Choroid plexus epithelial cell (primary cell): ENCODE data around the gene HNRNPA3.
"Not testable (repeated sequence)": the region's sequence is repeated elsewhere in the genome, so short reads cannot be mapped to it uniquely, and the experiment has no call there.

Experiments used
- DNase-seq: peaks from one replicate; pipeline ENCODE4 v3.0.0-alpha.2; 2010; ENCODE audit warnings: low read depth
- H3K4me3 ChIP-seq: 2 replicates; pipeline ENCODE4 v1.5.1; 2011; ENCODE audit warnings: low read depth, mild to moderate bottlenecking, control low read depth, low read length, moderate library complexity
- TF ChIP-seq, protein P1 (sequence below): conservative IDR thresholded peaks from 2 replicates; pipeline ENCODE4 v1.5.1; 2011; ENCODE audit warnings: low read depth, mild to moderate bottlenecking, control low read depth, inconsistent platforms, low read length, moderate library complexity

The HNRNPA3 gene

GRCh38 chr2:177243476-177243875 is 30.9 kb downstream of the HNRNPA3 start:
- TF ChIP-seq, protein P1, sequence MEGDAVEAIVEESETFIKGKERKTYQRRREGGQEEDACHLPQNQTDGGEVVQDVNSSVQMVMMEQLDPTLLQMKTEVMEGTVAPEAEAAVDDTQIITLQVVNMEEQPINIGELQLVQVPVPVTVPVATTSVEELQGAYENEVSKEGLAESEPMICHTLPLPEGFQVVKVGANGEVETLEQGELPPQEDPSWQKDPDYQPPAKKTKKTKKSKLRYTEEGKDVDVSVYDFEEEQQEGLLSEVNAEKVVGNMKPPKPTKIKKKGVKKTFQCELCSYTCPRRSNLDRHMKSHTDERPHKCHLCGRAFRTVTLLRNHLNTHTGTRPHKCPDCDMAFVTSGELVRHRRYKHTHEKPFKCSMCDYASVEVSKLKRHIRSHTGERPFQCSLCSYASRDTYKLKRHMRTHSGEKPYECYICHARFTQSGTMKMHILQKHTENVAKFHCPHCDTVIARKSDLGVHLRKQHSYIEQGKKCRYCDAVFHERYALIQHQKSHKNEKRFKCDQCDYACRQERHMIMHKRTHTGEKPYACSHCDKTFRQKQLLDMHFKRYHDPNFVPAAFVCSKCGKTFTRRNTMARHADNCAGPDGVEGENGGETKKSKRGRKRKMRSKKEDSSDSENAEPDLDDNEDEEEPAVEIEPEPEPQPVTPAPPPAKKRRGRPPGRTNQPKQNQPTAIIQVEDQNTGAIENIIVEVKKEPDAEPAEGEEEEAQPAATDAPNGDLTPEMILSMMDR = no peak
- DNase-seq = no peak
- H3K4me3 ChIP-seq = no peak overlapping the region

- DNase-seq = no peak
- TF ChIP-seq, protein P1 = no peak
- H3K4me3 ChIP-seq = no peak overlapping the region
Observed at GRCh38 chr2:177244244-177244771, 31.7 kb downstream of the HNRNPA3 start.

- peak; percentile 63 for DNase-seq
- TF ChIP-seq, protein P1 = no peak
- H3K4me3 ChIP-seq = no peak overlapping the region
Observed at GRCh38 chr2:177245010-177245422, 32.4 kb downstream of the HNRNPA3 start.

- TF ChIP-seq, protein P1 = no peak
- H3K4me3 ChIP-seq = no peak overlapping the region
- no peak for DNase-seq
Observed at GRCh38 chr2:177246000-177246399, 33.4 kb downstream of the HNRNPA3 start.

DNA sequence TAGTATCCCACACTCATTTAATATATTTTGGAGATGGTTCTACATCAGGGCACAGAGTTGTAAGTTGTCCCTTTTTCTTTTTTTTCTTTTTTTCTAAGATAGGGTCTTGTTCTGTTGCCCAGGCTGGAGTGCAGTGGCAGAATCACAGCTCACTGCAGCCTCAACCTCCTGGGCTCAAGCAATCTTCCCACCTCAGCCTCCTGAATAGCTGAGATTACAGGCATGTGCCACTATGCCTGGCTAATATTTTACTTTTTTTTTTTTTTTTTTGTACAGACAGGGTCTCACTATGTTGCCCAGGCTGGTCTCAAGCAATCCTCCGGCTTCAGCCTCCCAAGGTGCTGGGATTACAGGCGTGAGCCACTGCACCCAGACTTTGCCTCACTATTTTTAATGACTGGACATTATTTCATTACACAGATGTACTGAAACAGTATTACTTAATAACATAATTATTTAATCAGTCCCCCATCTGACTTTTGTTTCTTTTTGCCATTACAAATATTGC is 34.0 kb downstream of the HNRNPA3 start:
- not testable (repeated sequence) for DNase-seq, H3K4me3 ChIP-seq

DNA sequence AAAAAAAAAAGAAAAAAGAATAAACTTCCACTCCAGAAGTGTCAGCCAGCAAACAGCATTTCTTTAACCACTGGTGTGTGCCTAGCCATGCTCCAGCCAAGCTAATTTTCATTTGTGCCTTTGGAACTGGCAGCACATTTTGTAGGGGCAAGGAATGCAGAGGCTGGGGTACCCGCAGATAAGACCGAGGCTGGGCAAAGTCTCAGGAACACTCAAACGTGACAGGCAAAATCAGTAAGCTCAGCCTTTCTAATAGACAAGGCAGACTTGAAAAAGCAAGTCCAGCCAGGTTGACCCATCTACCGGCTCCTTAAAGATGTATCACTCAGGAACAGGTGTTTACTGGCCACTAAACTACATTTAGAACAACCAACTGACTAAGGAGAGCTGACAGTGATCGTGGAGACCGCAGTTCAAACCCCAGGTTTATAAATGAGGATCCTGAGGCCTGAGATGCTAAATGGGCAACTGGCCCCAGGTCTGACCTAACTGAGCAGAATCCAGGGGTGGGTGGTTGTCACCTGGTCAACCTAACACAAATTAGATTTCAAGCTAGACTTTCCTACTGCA is 35.2 kb downstream of the HNRNPA3 start:
- no peak for DNase-seq
- no peak overlapping the region for H3K4me3 ChIP-seq
- TF ChIP-seq, protein P1 = no peak

DNA sequence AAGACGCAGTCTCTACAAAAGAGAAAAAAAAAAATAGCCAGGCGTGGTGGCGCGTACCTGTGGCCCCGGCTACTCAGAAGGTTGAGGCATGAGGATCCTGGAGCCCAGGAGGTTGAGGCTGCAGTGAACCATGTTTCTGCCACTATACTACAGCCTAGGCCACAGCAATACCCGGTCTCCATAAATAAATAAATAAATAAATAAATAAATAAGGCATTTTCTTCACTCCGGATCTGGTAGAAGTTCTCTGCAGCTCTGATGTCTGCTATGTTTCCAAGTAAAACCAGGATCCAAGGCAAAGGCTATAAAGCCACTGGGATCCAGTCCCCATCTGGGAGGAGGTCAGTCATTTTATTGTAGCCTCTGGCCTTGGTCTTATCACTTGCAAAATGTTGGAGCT is 36.4 kb downstream of the HNRNPA3 start:
- TF ChIP-seq, protein P1 = no peak
- no peak for DNase-seq
- no peak overlapping the region for H3K4me3 ChIP-seq
